HepG2 (cell line): ENCODE measurements around the gene DOCK9.

Source experiments
- RARG ChIP-seq: sonication (generic); formaldehyde crosslinking; IDR thresholded peaks from 2 replicates; pipeline ENCODE4 v1.4.0; 2020; ENCODE audit warnings: low read depth, mild to moderate bottlenecking, missing genetic modification reagents
- TBP ChIP-seq: sonication (generic); formaldehyde crosslinking; IDR thresholded peaks from 2 replicates; pipeline ENCODE4 v1.5.0; 2020; ENCODE audit warnings: missing genetic modification reagents
- ZNF17 ChIP-seq: sonication (generic); formaldehyde crosslinking; IDR thresholded peaks from 2 replicates; pipeline ENCODE4 v1.5.0; 2020; ENCODE audit warnings: mild to moderate bottlenecking, missing genetic modification reagents
- ZNF816 ChIP-seq: sonication (generic); formaldehyde crosslinking; IDR thresholded peaks from 2 replicates; pipeline ENCODE4 v1.8.0; 2022; ENCODE audit warnings: missing genetic modification reagents, mild to moderate bottlenecking, borderline replicate concordance
- TF ChIP-seq, protein P1 (sequence below): sonication (generic); formaldehyde crosslinking; conservative IDR thresholded peaks from 2 replicates; pipeline ENCODE4 v1.4.0; 2020; ENCODE audit warnings: missing genetic modification reagents
- TF ChIP-seq, protein P2 (sequence below): sonication (generic); formaldehyde crosslinking; IDR thresholded peaks from 2 replicates; pipeline ENCODE4 v1.4.0; 2020; ENCODE audit warnings: missing genetic modification reagents, borderline replicate concordance
- TF ChIP-seq, protein P3 (sequence below): sonication (generic); formaldehyde crosslinking; IDR thresholded peaks from 2 replicates; pipeline ENCODE4 v1.5.0; 2020; ENCODE audit warnings: missing genetic modification reagents
- TF ChIP-seq, protein P4 (sequence below), 2 experiments: sonication (generic) in 1 of 2; formaldehyde crosslinking in 1 of 2; IDR thresholded peaks; 2 replicates each; pipeline versions ENCODE4 v1.5.1 to v1.6.1; 2011 to 2020; ENCODE audit warnings: borderline replicate concordance in 1 of 2, low read depth in 1 of 2, low read length in 1 of 2, mild to moderate bottlenecking in 1 of 2, missing genetic modification reagents in 1 of 2, moderate library complexity in 1 of 2

DNA sequence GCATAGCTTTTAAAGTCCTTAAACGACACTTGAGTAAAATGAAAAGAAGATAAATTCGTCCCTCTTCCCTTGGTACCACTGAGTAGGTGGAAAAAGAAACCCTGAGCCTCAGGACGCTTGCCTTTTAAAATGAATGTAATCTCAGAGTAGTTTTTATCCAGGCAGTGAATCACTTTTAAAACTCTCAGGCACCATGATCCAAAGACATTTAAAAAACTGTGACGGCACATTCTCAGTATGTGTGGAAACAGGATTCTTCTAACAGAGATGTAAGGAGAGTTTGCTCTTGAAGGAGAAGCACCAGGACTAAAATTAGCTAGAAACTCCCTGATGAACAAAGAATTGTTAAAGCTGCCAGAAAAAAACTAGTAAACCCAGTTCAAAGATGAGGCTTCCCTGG lies 119.7 kb downstream of the DOCK9 start:
- TF ChIP-seq ZNF816 (CRISPR knock-in tag) (no peak), TBP (no peak), ZNF17 (CRISPR knock-in tag) (no peak), RARG (CRISPR knock-in tag) (no peak)
- TF ChIP-seq, protein P1, sequence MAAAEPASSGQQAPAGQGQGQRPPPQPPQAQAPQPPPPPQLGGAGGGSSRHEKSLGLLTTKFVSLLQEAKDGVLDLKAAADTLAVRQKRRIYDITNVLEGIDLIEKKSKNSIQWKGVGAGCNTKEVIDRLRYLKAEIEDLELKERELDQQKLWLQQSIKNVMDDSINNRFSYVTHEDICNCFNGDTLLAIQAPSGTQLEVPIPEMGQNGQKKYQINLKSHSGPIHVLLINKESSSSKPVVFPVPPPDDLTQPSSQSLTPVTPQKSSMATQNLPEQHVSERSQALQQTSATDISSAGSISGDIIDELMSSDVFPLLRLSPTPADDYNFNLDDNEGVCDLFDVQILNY (CRISPR knock-in tag) = no peak
- TF ChIP-seq, protein P2, sequence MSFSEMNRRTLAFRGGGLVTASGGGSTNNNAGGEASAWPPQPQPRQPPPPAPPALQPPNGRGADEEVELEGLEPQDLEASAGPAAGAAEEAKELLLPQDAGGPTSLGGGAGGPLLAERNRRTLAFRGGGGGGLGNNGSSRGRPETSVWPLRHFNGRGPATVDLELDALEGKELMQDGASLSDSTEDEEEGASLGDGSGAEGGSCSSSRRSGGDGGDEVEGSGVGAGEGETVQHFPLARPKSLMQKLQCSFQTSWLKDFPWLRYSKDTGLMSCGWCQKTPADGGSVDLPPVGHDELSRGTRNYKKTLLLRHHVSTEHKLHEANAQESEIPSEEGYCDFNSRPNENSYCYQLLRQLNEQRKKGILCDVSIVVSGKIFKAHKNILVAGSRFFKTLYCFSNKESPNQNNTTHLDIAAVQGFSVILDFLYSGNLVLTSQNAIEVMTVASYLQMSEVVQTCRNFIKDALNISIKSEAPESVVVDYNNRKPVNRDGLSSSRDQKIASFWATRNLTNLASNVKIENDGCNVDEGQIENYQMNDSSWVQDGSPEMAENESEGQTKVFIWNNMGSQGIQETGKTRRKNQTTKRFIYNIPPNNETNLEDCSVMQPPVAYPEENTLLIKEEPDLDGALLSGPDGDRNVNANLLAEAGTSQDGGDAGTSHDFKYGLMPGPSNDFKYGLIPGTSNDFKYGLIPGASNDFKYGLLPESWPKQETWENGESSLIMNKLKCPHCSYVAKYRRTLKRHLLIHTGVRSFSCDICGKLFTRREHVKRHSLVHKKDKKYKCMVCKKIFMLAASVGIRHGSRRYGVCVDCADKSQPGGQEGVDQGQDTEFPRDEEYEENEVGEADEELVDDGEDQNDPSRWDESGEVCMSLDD (CRISPR knock-in tag) = no peak
- TF ChIP-seq, protein P3, sequence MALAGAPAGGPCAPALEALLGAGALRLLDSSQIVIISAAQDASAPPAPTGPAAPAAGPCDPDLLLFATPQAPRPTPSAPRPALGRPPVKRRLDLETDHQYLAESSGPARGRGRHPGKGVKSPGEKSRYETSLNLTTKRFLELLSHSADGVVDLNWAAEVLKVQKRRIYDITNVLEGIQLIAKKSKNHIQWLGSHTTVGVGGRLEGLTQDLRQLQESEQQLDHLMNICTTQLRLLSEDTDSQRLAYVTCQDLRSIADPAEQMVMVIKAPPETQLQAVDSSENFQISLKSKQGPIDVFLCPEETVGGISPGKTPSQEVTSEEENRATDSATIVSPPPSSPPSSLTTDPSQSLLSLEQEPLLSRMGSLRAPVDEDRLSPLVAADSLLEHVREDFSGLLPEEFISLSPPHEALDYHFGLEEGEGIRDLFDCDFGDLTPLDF = no peak
- TF ChIP-seq, protein P4, sequence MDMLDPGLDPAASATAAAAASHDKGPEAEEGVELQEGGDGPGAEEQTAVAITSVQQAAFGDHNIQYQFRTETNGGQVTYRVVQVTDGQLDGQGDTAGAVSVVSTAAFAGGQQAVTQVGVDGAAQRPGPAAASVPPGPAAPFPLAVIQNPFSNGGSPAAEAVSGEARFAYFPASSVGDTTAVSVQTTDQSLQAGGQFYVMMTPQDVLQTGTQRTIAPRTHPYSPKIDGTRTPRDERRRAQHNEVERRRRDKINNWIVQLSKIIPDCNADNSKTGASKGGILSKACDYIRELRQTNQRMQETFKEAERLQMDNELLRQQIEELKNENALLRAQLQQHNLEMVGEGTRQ (IDR thresholded peaks at IDR 0.05; ENCODE audit: low read depth, low read length) = no peak
- TF ChIP-seq, protein P4 (CRISPR knock-in tag; IDR thresholded peaks at IDR 0.05; ENCODE audit: borderline replicate concordance) = no peak
